ENCODE measurements around the gene WFIKKN1.
A peak's percentile ranks its signal among the peaks of the same experiment; 100 is the strongest.

The WFIKKN1 gene

DNA sequence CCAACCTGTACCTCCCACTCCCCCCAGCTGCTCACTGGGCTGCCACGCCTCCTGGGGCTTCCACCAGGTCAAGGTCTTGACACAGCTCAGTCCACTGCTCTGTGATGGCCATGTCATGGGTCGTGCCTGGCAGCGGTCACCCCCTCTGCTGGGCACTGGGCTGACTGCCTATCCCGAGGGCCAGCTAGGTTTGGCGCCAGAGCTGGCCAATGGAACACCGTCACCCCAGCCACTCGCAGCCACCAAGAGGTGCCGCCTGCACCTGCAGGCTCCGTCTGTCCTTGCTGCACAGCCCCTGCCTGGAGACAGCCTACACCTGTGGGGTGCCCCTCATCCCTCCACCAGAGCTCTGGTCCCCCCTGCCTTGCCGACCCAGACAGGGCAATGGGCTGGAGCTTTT lies 45.4 kb upstream of the WFIKKN1 start:
- peaks cover 9% of the 10 kb centered on the region for H3K36me3 ChIP-seq
- DNase-seq, result no peak
- TF ChIP-seq CTCF (IDR thresholded peaks at IDR 0.05; ENCODE audit: low read depth, low read length), result peak; percentile 24; the same call in 1 of the 2 replicates
- no peak overlapping the region for H3K27ac ChIP-seq
- no peaks in the 10 kb centered on the region for H3K27me3 ChIP-seq (ENCODE audit: insufficient read depth, low read depth, severe bottlenecking)
- H3K9me3 ChIP-seq (ENCODE audit: severe bottlenecking), result no peaks in the 10 kb centered on the region
- no peak overlapping the region for H3K4me3 ChIP-seq (ENCODE audit: low read depth, low read length)

GRCh38 chr16:586047-586644 lies 44.6 kb upstream of the WFIKKN1 start:
- Histone ChIP-seq H3K27ac (0 out of 2 replicates have a peak overlapping the region, but pooled peaks have one; percentile 29), H3K36me3 (peaks cover 9% of the 10 kb centered on the region), H3K9me3 (ENCODE audit: severe bottlenecking) (no peaks in the 10 kb centered on the region), H3K27me3 (ENCODE audit: insufficient read depth, low read depth, severe bottlenecking) (no peaks in the 10 kb centered on the region), H3K4me3 (ENCODE audit: low read depth, low read length) (no peak overlapping the region)
- no peak for DNase-seq
- TF ChIP-seq CTCF (IDR thresholded peaks at IDR 0.05; ENCODE audit: low read depth, low read length), result no peak

GRCh38 chr16:586645-587590 lies 43.9 kb upstream of the WFIKKN1 start:
- Histone ChIP-seq H3K27me3 (ENCODE audit: insufficient read depth, low read depth, severe bottlenecking) (no peaks in the 10 kb centered on the region), H3K36me3 (peaks cover 9% of the 10 kb centered on the region), H3K9me3 (ENCODE audit: severe bottlenecking) (no peaks in the 10 kb centered on the region), H3K4me3 (ENCODE audit: low read depth, low read length) (no peak overlapping the region), H3K27ac (peak overlapping the region; percentile 98)
- TF ChIP-seq CTCF (IDR thresholded peaks at IDR 0.05; ENCODE audit: low read depth, low read length), result no peak
- no peak for DNase-seq

- H3K4me3 ChIP-seq (ENCODE audit: low read depth, low read length), result peak overlapping the region; percentile 62
Observed at GRCh38 chr16:588639-588888, 42.2 kb upstream of the WFIKKN1 start.

GRCh38 chr16:588889-589657 lies 41.7 kb upstream of the WFIKKN1 start:
- H3K27me3 ChIP-seq (ENCODE audit: insufficient read depth, low read depth, severe bottlenecking), result no peaks in the 10 kb centered on the region
- TF ChIP-seq CTCF (IDR thresholded peaks at IDR 0.05; ENCODE audit: low read depth, low read length), result no peak
- H3K27ac ChIP-seq, result peak overlapping the region; percentile 98
- peak overlapping the region; percentile 62 for H3K4me3 ChIP-seq (ENCODE audit: low read depth, low read length)
- peak; percentile 96 for DNase-seq
- H3K9me3 ChIP-seq (ENCODE audit: severe bottlenecking), result no peaks in the 10 kb centered on the region
- H3K36me3 ChIP-seq, result peaks cover 16% of the 10 kb centered on the region

More at GRCh38 chr16:588639-588888, 42.2 kb upstream of the WFIKKN1 start:
- Histone ChIP-seq H3K27me3 (ENCODE audit: insufficient read depth, low read depth, severe bottlenecking) (no peaks in the 10 kb centered on the region), H3K9me3 (ENCODE audit: severe bottlenecking) (no peaks in the 10 kb centered on the region), H3K27ac (peak overlapping the region; percentile 98), H3K36me3 (peaks cover 13% of the 10 kb centered on the region)
- peak; percentile 37 for DNase-seq
- no peak for TF ChIP-seq CTCF (IDR thresholded peaks at IDR 0.05; ENCODE audit: low read depth, low read length)

All from WERI-Rb-1 (cell line).